ENCODE results near the gene OR1M1.

GRCh38 chr19:9052894-9053293, 34.0 kb upstream of the OR1M1 start:
- TF ChIP-seq POLR2AphosphoS5 (IDR thresholded peaks at IDR 0.05; ENCODE audit: low read depth) = no peak
- no peak for TF ChIP-seq CTCF (IDR thresholded peaks at IDR 0.05; ENCODE audit: insufficient read depth, low read length)
- TF ChIP-seq REST (IDR thresholded peaks at IDR 0.05; ENCODE audit: insufficient replicate concordance, low read depth) = no peak
- TF ChIP-seq SPI1 (IDR thresholded peaks at IDR 0.05; ENCODE audit: borderline replicate concordance, low read depth) = no peak

Data from HL-60 (cell line).